Gastrocnemius medialis (tissue), 4 donors: ENCODE results near the gene SGCA.

Experiments used
- POLR2A ChIP-seq, 2 donors: fragments of 450-650 bp; IDR thresholded peaks; one replicate each; pipeline ENCODE4 v1.6.1; 2017; ENCODE audit warnings: antibody characterized with exemption in 2 of 2, mild to moderate bottlenecking in 2 of 2, moderate library complexity in 2 of 2
- TF ChIP-seq, protein P1 (sequence below), 5 experiments: fragments of 450-650 bp in 3 of 5; fragments of 200-600 bp in 2 of 5; sonication (generic) in 2 of 5; IDR thresholded peaks in 4 of 5; conservative IDR thresholded peaks in 1 of 5; 1 replicate in 4 of 5; 2 replicates in 1 of 5; pipeline ENCODE4 v1.5.1; 2016 to 2019; ENCODE audit warnings: antibody characterized with exemption in 5 of 5, mild to moderate bottlenecking in 3 of 5, moderate library complexity in 3 of 5

- TF ChIP-seq, protein P1, sequence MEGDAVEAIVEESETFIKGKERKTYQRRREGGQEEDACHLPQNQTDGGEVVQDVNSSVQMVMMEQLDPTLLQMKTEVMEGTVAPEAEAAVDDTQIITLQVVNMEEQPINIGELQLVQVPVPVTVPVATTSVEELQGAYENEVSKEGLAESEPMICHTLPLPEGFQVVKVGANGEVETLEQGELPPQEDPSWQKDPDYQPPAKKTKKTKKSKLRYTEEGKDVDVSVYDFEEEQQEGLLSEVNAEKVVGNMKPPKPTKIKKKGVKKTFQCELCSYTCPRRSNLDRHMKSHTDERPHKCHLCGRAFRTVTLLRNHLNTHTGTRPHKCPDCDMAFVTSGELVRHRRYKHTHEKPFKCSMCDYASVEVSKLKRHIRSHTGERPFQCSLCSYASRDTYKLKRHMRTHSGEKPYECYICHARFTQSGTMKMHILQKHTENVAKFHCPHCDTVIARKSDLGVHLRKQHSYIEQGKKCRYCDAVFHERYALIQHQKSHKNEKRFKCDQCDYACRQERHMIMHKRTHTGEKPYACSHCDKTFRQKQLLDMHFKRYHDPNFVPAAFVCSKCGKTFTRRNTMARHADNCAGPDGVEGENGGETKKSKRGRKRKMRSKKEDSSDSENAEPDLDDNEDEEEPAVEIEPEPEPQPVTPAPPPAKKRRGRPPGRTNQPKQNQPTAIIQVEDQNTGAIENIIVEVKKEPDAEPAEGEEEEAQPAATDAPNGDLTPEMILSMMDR (IDR thresholded peaks at IDR 0.05 in 4 of 5, conservative IDR thresholded peaks at IDR 0.05 in 1 of 5), result no peak
- no peak for TF ChIP-seq POLR2A (IDR thresholded peaks at IDR 0.05)
Measured at GRCh38 chr17:50219342-50219741, 53.5 kb downstream of the SGCA start.
